Transverse colon (tissue), 4 donors: Measurements from ENCODE around the gene SUCLA2. TPM values are rescaled to one million over a fixed set of nuclear protein-coding genes. Genes with fewer than 3 reads are reported as not detected.
"Not testable (repeated sequence)": the region's sequence is repeated elsewhere in the genome, so short reads cannot be mapped to it uniquely, and the experiment has no call there.

Experiments
- DNase-seq: peaks from one replicate; pipeline ENCODE4 v3.0.0-alpha.2; 2019
- H3K27ac ChIP-seq, 4 donors: fragments of 200-600 bp; sonication (generic); 2 replicates each; pipeline ENCODE4 v1.5.1; 2016 to 2018; ENCODE audit warnings: inconsistent platforms in 4 of 4
- H3K27me3 ChIP-seq: fragments of 200-600 bp; sonication (generic); 2 replicates; pipeline ENCODE4 v1.5.1; 2017; ENCODE audit warnings: inconsistent platforms
- H3K36me3 ChIP-seq, 4 donors: fragments of 200-600 bp; sonication (generic); 2 replicates each; pipeline ENCODE4 v1.5.1; 2017 to 2019; ENCODE audit warnings: inconsistent platforms in 4 of 4
- H3K4me1 ChIP-seq, 4 donors: fragments of 200-600 bp; sonication (generic); 2 replicates each; pipeline ENCODE4 v1.5.1; 2017 to 2020; ENCODE audit warnings: inconsistent platforms in 4 of 4
- H3K4me3 ChIP-seq, 4 donors: fragments of 200-600 bp; sonication (generic); 1 replicate in 1 of 4; 2 replicates in 3 of 4; pipeline versions ENCODE4 v1.5.1 to v1.6.1; 2017 to 2019; ENCODE audit warnings: inconsistent platforms in 4 of 4
- H3K9me3 ChIP-seq, 2 donors: fragments of 200-600 bp; sonication (generic); 2 replicates each; pipeline ENCODE4 v1.5.1; 2017 to 2019; ENCODE audit warnings: inconsistent platforms in 2 of 2
- CTCF ChIP-seq, 5 experiments: fragments of 200-600 bp in 3 of 5; fragments of 450-650 bp in 2 of 5; sonication (generic) in 3 of 5; IDR thresholded peaks; 1 replicate in 2 of 5; 2 replicates in 3 of 5; pipeline ENCODE4 v1.5.1; 2016 to 2017; ENCODE audit warnings: antibody characterized with exemption in 5 of 5, inconsistent platforms in 3 of 5, mild to moderate bottlenecking in 2 of 5, moderate library complexity in 1 of 5
- EP300 ChIP-seq: sonication (generic); formaldehyde crosslinking; IDR thresholded peaks from one replicate; pipeline ENCODE4 v1.6.1; 2017; ENCODE audit warnings: antibody characterized with exemption, low read depth
- POLR2A ChIP-seq: fragments of 450-650 bp; IDR thresholded peaks from one replicate; pipeline ENCODE4 v1.6.1; 2016; ENCODE audit warnings: antibody characterized with exemption, mild to moderate bottlenecking, moderate library complexity
- POLR2AphosphoS5 ChIP-seq, 3 donors: sonication (generic); formaldehyde crosslinking; IDR thresholded peaks; one replicate each; pipeline ENCODE4 v1.6.1; 2016; ENCODE audit warnings: antibody characterized with exemption in 3 of 3
- WGBS, 2 donors: methylation state at CpG; one replicate each; pipeline ENCODE4 v1.1.5; 2018; ENCODE audit warnings: low coverage in 1 of 2; 5-methylcytosine and 5-hydroxymethylcytosine counted together
- in situ Hi-C, 4 donors: fragments of 200-750 bp; cut with MboI; loops; one replicate each; pipeline versions ENCODE4 v1.15.0 to v1.15.1; 2017; ENCODE audit warnings: low sequenced_read_pairs in 3 of 4, low pct_ligation_motif_present in 1 of 4, low pct_unique_long_range_greater_than_20kb in 1 of 4
- intact Hi-C: fragments of 100-400 bp; cut with DNase I; formaldehyde crosslinking; loops from one replicate; pipeline ENCODE4 v1.15.1; 2023; ENCODE audit warnings: low total_unique reads
- total RNA-seq, 4 donors: library from RNA; depleted of rRNA; stranded (reverse); fragments of >200 nt; gene quantifications; one replicate each; pipeline ENCODE4 v1.1.0, GENCODE V29; 2016

Gene SUCLA2
- total RNA-seq, 4 donors from 2014 or later = 36.8 to 50.1 (median 40.5) TPM

DNA sequence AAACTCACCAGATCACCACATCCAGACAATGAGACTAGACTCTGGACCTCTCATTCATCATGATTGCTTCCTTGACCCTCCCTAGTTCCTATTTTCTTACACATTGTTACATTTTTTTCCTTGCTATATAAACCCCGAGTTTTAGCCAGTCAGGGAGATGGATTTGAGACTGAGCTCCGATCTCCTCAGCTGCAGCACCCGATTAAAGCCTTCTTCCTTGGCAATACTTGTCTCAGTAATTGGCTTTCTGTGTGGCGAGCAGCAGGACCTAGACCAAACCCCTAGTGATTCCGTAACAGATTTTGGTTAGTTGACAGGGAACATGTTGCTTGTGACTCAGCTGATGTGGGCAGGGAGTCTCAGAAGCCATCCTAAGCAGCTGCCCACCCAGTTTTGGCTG is 44.0 kb downstream of the SUCLA2 start:
- in situ Hi-C loops = no loop called here
- TF ChIP-seq POLR2AphosphoS5 (IDR thresholded peaks at IDR 0.05) (no peak), POLR2A (no peak), EP300 (no peak), CTCF (IDR thresholded peaks at IDR 0.05) (no peak)
- no peak for DNase-seq
- Histone ChIP-seq H3K4me1 (no peaks in the 10 kb centered on the region), H3K36me3 (peaks cover 0 to 76% (median 8%) of the 10 kb centered on the region in 4 donors), H3K27ac (no peak overlapping the region), H3K27me3 (no peaks in the 10 kb centered on the region), H3K4me3 (no peak overlapping the region), H3K9me3 (peaks cover 13 to 26% of the 10 kb centered on the region in 2 donors)
- intact Hi-C loops = no loop called here
- WGBS, 2 donors = 96 to 97% methylated on average over 3 to 5 of the region's 5 CpGs

- in situ Hi-C loops = no loop called here
- no peak overlapping the region for H3K27ac ChIP-seq
- intact Hi-C loops = no loop called here
- peaks cover 0 to 64% (median 8%) of the 10 kb centered on the region in 4 donors for H3K36me3 ChIP-seq
- no peaks in the 10 kb centered on the region for H3K27me3 ChIP-seq
- 81 to 85% methylated on average over 2 of the region's 2 CpGs for WGBS, 2 donors
- H3K4me3 ChIP-seq = no peak overlapping the region
- DNase-seq = no peak
- no peak for TF ChIP-seq EP300
- no peak for TF ChIP-seq POLR2AphosphoS5 (IDR thresholded peaks at IDR 0.05)
- TF ChIP-seq POLR2A = no peak
- no peak for TF ChIP-seq CTCF (IDR thresholded peaks at IDR 0.05)
- H3K9me3 ChIP-seq = peaks cover 13 to 22% of the 10 kb centered on the region in 2 donors
- H3K4me1 ChIP-seq = no peaks in the 10 kb centered on the region
Measured at GRCh38 chr13:47955836-47956235, 45.2 kb downstream of the SUCLA2 start.

DNA sequence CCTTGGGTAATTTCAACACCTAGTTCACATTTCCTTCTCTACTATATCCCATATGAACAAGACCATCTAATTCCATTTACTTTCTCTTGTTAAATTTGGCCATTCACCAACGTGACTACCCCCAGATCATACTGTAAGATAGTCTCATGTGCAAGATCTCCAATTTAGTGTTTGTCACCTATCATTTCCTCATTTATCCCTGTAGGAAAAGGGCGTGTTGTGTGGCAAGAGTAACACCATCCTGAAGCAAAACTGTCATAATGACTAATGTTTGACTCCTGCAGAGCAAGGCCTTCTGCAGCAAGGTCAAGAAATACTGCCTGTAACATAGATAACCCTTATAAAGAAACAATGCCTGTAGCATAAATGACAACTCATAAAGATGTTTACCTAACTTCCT is 51.3 kb downstream of the SUCLA2 start:
- Histone ChIP-seq H3K4me1 (no peaks in the 10 kb centered on the region), H3K9me3 (no peaks in the 10 kb centered on the region), H3K27me3 (no peaks in the 10 kb centered on the region), H3K4me3 (no peak overlapping the region), H3K36me3 (peaks cover 0 to 22% (median 5%) of the 10 kb centered on the region in 4 donors), H3K27ac (no peak overlapping the region)
- intact Hi-C loops = no loop called here
- 89 to 94% methylated on average over 2 of the region's 2 CpGs for WGBS, 2 donors
- no peak for DNase-seq
- no peak for TF ChIP-seq POLR2AphosphoS5 (IDR thresholded peaks at IDR 0.05)
- no peak for TF ChIP-seq POLR2A
- TF ChIP-seq EP300 = no peak
- TF ChIP-seq CTCF (IDR thresholded peaks at IDR 0.05) = no peak
- in situ Hi-C loops = no loop called here

DNA sequence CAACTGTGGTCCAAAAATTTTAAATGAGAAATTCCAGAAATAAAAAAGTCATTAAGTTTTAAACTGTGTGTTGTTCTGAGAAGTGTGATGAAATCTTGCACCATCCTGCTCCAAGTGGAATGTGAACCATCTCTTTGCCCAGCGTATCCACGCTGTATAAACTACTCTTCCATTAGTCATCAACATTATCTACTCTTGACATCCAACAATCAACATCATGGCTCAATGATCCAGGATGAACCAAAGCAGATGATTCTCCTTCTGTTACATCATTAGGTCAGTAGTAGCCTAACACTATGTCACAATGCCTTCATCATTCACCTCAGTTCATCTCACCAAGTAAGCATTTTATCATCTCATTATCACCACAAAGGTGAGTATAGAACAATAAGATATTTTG is 55.3 kb downstream of the SUCLA2 start:
- Histone ChIP-seq H3K27me3 (no peaks in the 10 kb centered on the region), H3K27ac (no peak overlapping the region), H3K36me3 (peaks cover 0 to 24% (median 7%) of the 10 kb centered on the region in 4 donors), H3K4me3 (no peak overlapping the region), H3K9me3 (no peaks in the 10 kb centered on the region), H3K4me1 (no peaks in the 10 kb centered on the region)
- DNase-seq = no peak
- TF ChIP-seq POLR2A = no peak
- no peak for TF ChIP-seq EP300
- TF ChIP-seq CTCF (IDR thresholded peaks at IDR 0.05) = no peak
- TF ChIP-seq POLR2AphosphoS5 (IDR thresholded peaks at IDR 0.05) = no peak
- intact Hi-C loops (no loop called here), in situ Hi-C loops (no loop called here)
- WGBS, 2 donors = 100% methylated on average over 2 of the region's 2 CpGs

- WGBS, 2 donors = 84 to 96% methylated on average over 2 to 4 of the region's 4 CpGs
- H3K27ac ChIP-seq, H3K27me3 ChIP-seq, H3K4me1 ChIP-seq, DNase-seq, H3K4me3 ChIP-seq, in situ Hi-C loops, intact Hi-C loops, H3K9me3 ChIP-seq: not testable (repeated sequence)
- peaks cover 0 to 24% (median 7%) of the 10 kb centered on the region in 4 donors for H3K36me3 ChIP-seq
Measured at GRCh38 chr13:47945146-47945545, 55.9 kb downstream of the SUCLA2 start.
